H9 (cell line): ENCODE results near the gene MICU1. TPM values are rescaled to one million over a fixed set of nuclear protein-coding genes. Genes with fewer than 3 reads are reported as not detected.

Source experiments
- DNase-seq: peaks from one replicate; pipeline ENCODE4 v3.0.0-alpha.2; 2017
- H2AFZ ChIP-seq: one replicate; pipeline ENCODE4 v1.6.1; 2013; ENCODE audit warnings: mild to moderate bottlenecking, low read length, control low read depth, moderate library complexity
- H2AK5ac ChIP-seq: 2 replicates; pipeline ENCODE4 v1.6.1; 2013; ENCODE audit warnings: low read length, control low read depth, mixed read lengths; ENCODE audit not compliant: insufficient read length
- H2BK120ac ChIP-seq: one replicate; pipeline ENCODE4 v1.6.1; 2013; ENCODE audit warnings: low read depth, mild to moderate bottlenecking, low read length, control low read depth, inconsistent platforms; ENCODE audit not compliant: poor library complexity, severe bottlenecking
- H2BK12ac ChIP-seq: 2 replicates; pipeline ENCODE4 v1.6.1; 2013; ENCODE audit warnings: low read length, control low read depth, mixed read lengths, low read depth; ENCODE audit not compliant: insufficient read length
- H2BK15ac ChIP-seq: 2 replicates; pipeline ENCODE4 v1.6.1; 2013; ENCODE audit warnings: low read depth, low read length, control low read depth
- H2BK20ac ChIP-seq: one replicate; pipeline ENCODE4 v1.6.1; 2013; ENCODE audit warnings: low read depth, mild to moderate bottlenecking, low read length, control low read depth, inconsistent platforms; ENCODE audit not compliant: poor library complexity, severe bottlenecking
- H2BK5ac ChIP-seq: 2 replicates; pipeline ENCODE4 v1.6.1; 2013; ENCODE audit warnings: low read length, control low read depth, mixed read lengths; ENCODE audit not compliant: insufficient read length
- H3K14ac ChIP-seq: 2 replicates; pipeline ENCODE4 v1.6.1; 2013; ENCODE audit warnings: low read length, control low read depth; ENCODE audit not compliant: insufficient read depth
- H3K18ac ChIP-seq: 2 replicates; pipeline ENCODE4 v1.6.1; 2013; ENCODE audit warnings: low read depth, mild to moderate bottlenecking, mixed read lengths, low read length, control low read depth; ENCODE audit not compliant: insufficient read length
- H3K23ac ChIP-seq: 2 replicates; pipeline ENCODE4 v1.6.1; 2013; ENCODE audit warnings: low read length, control low read depth, mixed read lengths, low read depth; ENCODE audit not compliant: insufficient read length
- H3K23me2 ChIP-seq: 2 replicates; pipeline ENCODE4 v1.6.1; 2013; ENCODE audit warnings: low read depth, mild to moderate bottlenecking, mixed read lengths, low read length, control low read depth; ENCODE audit not compliant: insufficient read length, poor library complexity, severe bottlenecking
- H3K27ac ChIP-seq: 2 replicates; pipeline ENCODE4 v1.5.1; 2013; ENCODE audit warnings: low read length, control low read depth, mixed read lengths, low read depth; ENCODE audit not compliant: insufficient read length
- H3K27me3 ChIP-seq: 2 replicates; pipeline ENCODE4 v1.6.1; 2013; ENCODE audit warnings: low read length, control low read depth, inconsistent platforms; ENCODE audit not compliant: insufficient read depth
- H3K4ac ChIP-seq: 2 replicates; pipeline ENCODE4 v1.6.1; 2013; ENCODE audit warnings: low read depth, mild to moderate bottlenecking, control low read depth, inconsistent platforms, low read length, moderate library complexity
- H3K4me1 ChIP-seq: 2 replicates; pipeline ENCODE4 v1.6.1; 2013; ENCODE audit warnings: low read length, control low read depth, inconsistent platforms; ENCODE audit not compliant: insufficient read depth
- H3K4me2 ChIP-seq: 2 replicates; pipeline ENCODE4 v1.6.1; 2013; ENCODE audit warnings: low read length, control low read depth, mixed read lengths; ENCODE audit not compliant: insufficient read length, insufficient read depth
- H3K56ac ChIP-seq: 2 replicates; pipeline ENCODE4 v1.6.1; 2013; ENCODE audit warnings: low read depth, mild to moderate bottlenecking, mixed read lengths, low read length, control low read depth; ENCODE audit not compliant: insufficient read length
- H3K79me1 ChIP-seq: 2 replicates; pipeline ENCODE4 v1.6.1; 2013; ENCODE audit warnings: low read depth, mild to moderate bottlenecking, moderate library complexity, low read length, control low read depth, inconsistent platforms; ENCODE audit not compliant: insufficient read depth, poor library complexity, severe bottlenecking
- H3K79me2 ChIP-seq: 2 replicates; pipeline ENCODE4 v1.6.1; 2013; ENCODE audit warnings: low read length, control low read depth, inconsistent platforms; ENCODE audit not compliant: insufficient read depth
- H3K9ac ChIP-seq: 2 replicates; pipeline ENCODE4 v1.6.1; 2013; ENCODE audit warnings: low read length, control low read depth, mixed read lengths; ENCODE audit not compliant: insufficient read length; ENCODE audit errors: extremely low read depth
- H3K9me3 ChIP-seq: one replicate; pipeline ENCODE4 v1.6.1; 2013; ENCODE audit warnings: low read depth, low read length, inconsistent platforms; ENCODE audit not compliant: control insufficient read depth
- H3T11ph ChIP-seq: one replicate; pipeline ENCODE4 v1.6.1; 2013; ENCODE audit warnings: mild to moderate bottlenecking, low read length, control low read depth, inconsistent platforms
- H4K20me1 ChIP-seq: one replicate; pipeline ENCODE4 v1.6.1; 2013; ENCODE audit not compliant: control insufficient read depth, insufficient read length, insufficient read depth
- H4K5ac ChIP-seq: 2 replicates; pipeline ENCODE4 v1.6.1; 2013; ENCODE audit warnings: low read depth, mild to moderate bottlenecking, mixed read lengths, low read length, control low read depth; ENCODE audit not compliant: insufficient read length
- H4K8ac ChIP-seq: replicated peaks from 2 replicates; pipeline ENCODE4 v1.6.1; 2013; ENCODE audit warnings: low read length, control low read depth, mixed read lengths, low read depth; ENCODE audit not compliant: insufficient read length
- H4K91ac ChIP-seq: 2 replicates; pipeline ENCODE4 v1.6.1; 2013; ENCODE audit warnings: low read depth, mild to moderate bottlenecking, moderate library complexity, mixed read lengths, low read length, control low read depth; ENCODE audit not compliant: insufficient read length
- H3K27ac Mint-ChIP-seq, 3 experiments: 2 replicates in 2 of 3; 3 replicates in 1 of 3; pipeline ENCODE4 v1.8.0; 2020 to 2021; ENCODE audit warnings: mixed read lengths in 3 of 3, mild to moderate bottlenecking in 1 of 3, moderate library complexity in 1 of 3
- H3K27me3 Mint-ChIP-seq: 2 replicates; pipeline ENCODE4 v1.8.0; 2021; ENCODE audit warnings: low read depth, mild to moderate bottlenecking, moderate library complexity, mixed read lengths
- H3K36me3 Mint-ChIP-seq, 3 experiments: 2 replicates in 2 of 3; 3 replicates in 1 of 3; pipeline ENCODE4 v1.8.0; 2020 to 2021; ENCODE audit warnings: low read depth in 3 of 3, mixed read lengths in 3 of 3; ENCODE audit not compliant: insufficient read depth in 1 of 3
- H3K4me1 Mint-ChIP-seq, 2 experiments: 2 replicates each; pipeline ENCODE4 v1.8.0; 2020; ENCODE audit warnings: mixed read lengths in 2 of 2
- H3K4me3 Mint-ChIP-seq, 2 experiments: 2 replicates in 1 of 2; 3 replicates in 1 of 2; pipeline ENCODE4 v1.8.0; 2020 to 2021; ENCODE audit warnings: mild to moderate bottlenecking in 2 of 2, mixed read lengths in 2 of 2, moderate library complexity in 1 of 2
- H3K9me3 Mint-ChIP-seq, 2 experiments: 2 replicates in 1 of 2; 3 replicates in 1 of 2; pipeline ENCODE4 v1.8.0; 2020; ENCODE audit warnings: mild to moderate bottlenecking in 2 of 2, mixed read lengths in 2 of 2, moderate library complexity in 1 of 2
- WGBS: extraction: QIAGEN DNeasy Blood & Tissue Kit; methylation state at CpG from one replicate; pipeline ENCODE4 v1.1.7; 2013; ENCODE audit warnings: missing lambda C conversion rate, low lambda C conversion rate, mixed read lengths; ENCODE audit not compliant: insufficient read length; ENCODE audit errors: extremely low coverage; 5-methylcytosine and 5-hydroxymethylcytosine counted together
- total RNA-seq: library from RNA; stranded (reverse); gene quantifications from 2 replicates; pipeline ENCODE4 v1.2.1, GENCODE V29; 2021
- TF ChIP-seq, protein P1 (sequence below): fragments of 200-600 bp; sonication (generic); conservative IDR thresholded peaks from 3 replicates; pipeline ENCODE4 v1.8.0; 2021; ENCODE audit warnings: antibody characterized with exemption, mild to moderate bottlenecking

Gene MICU1
- total RNA-seq, 1 experiment from 2014 or later: 33.2 TPM

DNA sequence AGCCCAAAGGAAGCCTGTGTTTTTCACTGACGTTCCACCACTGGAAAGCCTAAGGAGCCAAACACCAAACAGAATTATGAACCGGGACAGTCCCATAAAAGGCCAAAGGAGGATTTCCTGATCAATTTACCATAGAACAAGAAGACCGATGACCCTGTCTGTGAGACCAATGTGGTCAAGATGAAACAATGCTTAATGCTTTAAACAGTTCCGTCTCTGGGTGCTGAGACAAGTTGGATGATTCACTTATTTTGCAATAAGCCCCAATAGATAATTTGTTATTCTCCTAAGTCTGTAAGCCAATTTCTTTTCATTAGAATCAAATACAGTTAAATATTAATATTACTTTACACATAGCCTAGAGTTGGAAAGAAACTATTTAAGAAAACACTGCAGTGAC is 134.9 kb downstream of the MICU1 start:
- H3K27ac Mint-ChIP-seq: peak overlapping the region in 1 of 3 experiments; percentile 60; a peak in 2 of 7 replicates
- Histone ChIP-seq H2BK5ac (no peak overlapping the region), H3K4me1 (no peaks in the 10 kb centered on the region), H2BK15ac (no peak overlapping the region), H2AFZ (no peak overlapping the region), H2BK20ac (no peak overlapping the region), H2BK12ac (no peak overlapping the region), H3T11ph (no peak overlapping the region), H3K27ac (no peak overlapping the region), H3K14ac (no peak overlapping the region), H4K5ac (no peak overlapping the region), H2BK120ac (no peak overlapping the region), H3K4ac (no peak overlapping the region), H3K9ac (no peak overlapping the region), H4K91ac (no peak overlapping the region), H3K4me2 (no peak overlapping the region), H3K9me3 (no peaks in the 10 kb centered on the region), H2AK5ac (no peak overlapping the region), H3K27me3 (no peaks in the 10 kb centered on the region), H3K18ac (no peak overlapping the region), H4K20me1 (no peaks in the 10 kb centered on the region), H3K23me2 (no peaks in the 10 kb centered on the region), H3K79me2 (no peaks in the 10 kb centered on the region), H4K8ac (no peak overlapping the region), H3K56ac (no peak overlapping the region), H3K23ac (no peak overlapping the region), H3K79me1 (no peaks in the 10 kb centered on the region)
- no peaks in the 10 kb centered on the region for H3K9me3 Mint-ChIP-seq
- no peaks in the 10 kb centered on the region for H3K27me3 Mint-ChIP-seq
- WGBS: no CpG with 5 or more reads among the region's 4 CpGs
- H3K36me3 Mint-ChIP-seq: no peaks in the 10 kb centered on the region
- no peak for DNase-seq
- TF ChIP-seq, protein P1, sequence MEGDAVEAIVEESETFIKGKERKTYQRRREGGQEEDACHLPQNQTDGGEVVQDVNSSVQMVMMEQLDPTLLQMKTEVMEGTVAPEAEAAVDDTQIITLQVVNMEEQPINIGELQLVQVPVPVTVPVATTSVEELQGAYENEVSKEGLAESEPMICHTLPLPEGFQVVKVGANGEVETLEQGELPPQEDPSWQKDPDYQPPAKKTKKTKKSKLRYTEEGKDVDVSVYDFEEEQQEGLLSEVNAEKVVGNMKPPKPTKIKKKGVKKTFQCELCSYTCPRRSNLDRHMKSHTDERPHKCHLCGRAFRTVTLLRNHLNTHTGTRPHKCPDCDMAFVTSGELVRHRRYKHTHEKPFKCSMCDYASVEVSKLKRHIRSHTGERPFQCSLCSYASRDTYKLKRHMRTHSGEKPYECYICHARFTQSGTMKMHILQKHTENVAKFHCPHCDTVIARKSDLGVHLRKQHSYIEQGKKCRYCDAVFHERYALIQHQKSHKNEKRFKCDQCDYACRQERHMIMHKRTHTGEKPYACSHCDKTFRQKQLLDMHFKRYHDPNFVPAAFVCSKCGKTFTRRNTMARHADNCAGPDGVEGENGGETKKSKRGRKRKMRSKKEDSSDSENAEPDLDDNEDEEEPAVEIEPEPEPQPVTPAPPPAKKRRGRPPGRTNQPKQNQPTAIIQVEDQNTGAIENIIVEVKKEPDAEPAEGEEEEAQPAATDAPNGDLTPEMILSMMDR: no peak
- H3K4me3 Mint-ChIP-seq: no peak overlapping the region
- H3K4me1 Mint-ChIP-seq: no peaks in the 10 kb centered on the region
